H1 (cell line): ENCODE data around the gene IL31RA. TPM values are rescaled to one million over a fixed set of nuclear protein-coding genes. Genes with fewer than 3 reads are reported as not detected.

Source experiments
- CTCF ChIA-PET: fragments of 300-600 bp; sonication (Branson Sonifier 250); formaldehyde crosslinking; loops from one replicate; lab custom pipeline; 2021; ENCODE audit not compliant: partially characterized antibody; lab: Charles Lee
- POLR2A ChIA-PET: fragments of 300-600 bp; sonication (Branson Sonifier 250); formaldehyde crosslinking; loops from one replicate; lab custom pipeline; 2021; ENCODE audit warnings: inconsistent platforms; ENCODE audit not compliant: partially characterized antibody; lab: Charles Lee
- DNase-seq, 2 experiments: peaks; one replicate each; pipeline versions ENCODE4 v3.0.0 to v3.0.0-alpha.2; 2010 to 2022; ENCODE audit warnings: low spot score in 2 of 2, low read depth in 1 of 2, mixed read lengths in 1 of 2
- FAIRE-seq: peaks from 2 replicates; lab custom pipeline; 2011; peaks lifted over from hg19 to GRCh38; lab: Jason Lieb, UNC
- H2AFZ ChIP-seq: 2 replicates; pipeline ENCODE4 v1.8.1; 2012; ENCODE audit warnings: low read length, inconsistent platforms
- H2AK5ac ChIP-seq: 2 replicates; pipeline ENCODE4 v1.6.1; 2013; ENCODE audit warnings: low read depth, low read length
- H2BK120ac ChIP-seq: replicated peaks from 2 replicates; pipeline ENCODE3; 2013; ENCODE audit warnings: low read depth, low read length, inconsistent platforms
- H2BK12ac ChIP-seq: 2 replicates; pipeline ENCODE4 v1.6.1; 2013; ENCODE audit warnings: low read depth, low read length
- H2BK15ac ChIP-seq: 2 replicates; pipeline ENCODE4 v1.6.1; 2013; ENCODE audit warnings: low read length
- H2BK20ac ChIP-seq: 2 replicates; pipeline ENCODE4 v1.6.1; 2013; ENCODE audit warnings: low read length
- H2BK5ac ChIP-seq: 2 replicates; pipeline ENCODE4 v1.6.1; 2013; ENCODE audit warnings: low read depth, low read length
- H3K14ac ChIP-seq: 2 replicates; pipeline ENCODE4 v1.6.1; 2013; ENCODE audit warnings: inconsistent platforms; ENCODE audit not compliant: insufficient read length
- H3K18ac ChIP-seq: 2 replicates; pipeline ENCODE4 v1.6.1; 2013; ENCODE audit warnings: low read length; ENCODE audit errors: extremely low read depth
- H3K23ac ChIP-seq: 2 replicates; pipeline ENCODE4 v1.6.1; 2013; ENCODE audit warnings: inconsistent platforms; ENCODE audit not compliant: insufficient read length
- H3K23me2 ChIP-seq: 2 replicates; pipeline ENCODE4 v1.6.1; 2013; ENCODE audit warnings: low read depth, low read length
- H3K27ac ChIP-seq: 2 replicates; pipeline ENCODE4 v1.6.1; 2011; ENCODE audit warnings: low read depth, low read length, inconsistent platforms
- H3K27me3 ChIP-seq, 4 experiments: replicated peaks in 1 of 4; 1 replicate in 1 of 4; 2 replicates in 3 of 4; pipeline versions ENCODE4 v1.6.1 to v1.8.1; 2011 to 2013; ENCODE audit warnings: low read length in 3 of 4, mild to moderate bottlenecking in 3 of 4, inconsistent platforms in 2 of 4, mixed read lengths in 2 of 4, moderate library complexity in 1 of 4; ENCODE audit not compliant: control insufficient read depth in 3 of 4, insufficient read depth in 3 of 4; ENCODE audit errors: extremely low read depth in 1 of 4
- H3K36me3 ChIP-seq, 4 experiments: 2 replicates each; pipeline versions ENCODE4 v1.6.1 to v1.8.1; 2011 to 2013; ENCODE audit warnings: mild to moderate bottlenecking in 4 of 4, low read length in 3 of 4, moderate library complexity in 2 of 4, control low read depth in 1 of 4, inconsistent platforms in 1 of 4; ENCODE audit not compliant: insufficient read depth in 4 of 4, control insufficient read depth in 2 of 4
- H3K4ac ChIP-seq: replicated peaks from 2 replicates; pipeline ENCODE3; 2013; ENCODE audit warnings: low read length, low read depth, mixed read lengths, inconsistent platforms; ENCODE audit not compliant: insufficient read length
- H3K4me1 ChIP-seq, 4 experiments: replicated peaks in 1 of 4; 1 replicate in 1 of 4; 2 replicates in 3 of 4; pipeline versions ENCODE4 v1.6.1 to v1.8.1; 2011 to 2013; ENCODE audit warnings: low read length in 3 of 4, inconsistent platforms in 2 of 4, mixed read lengths in 1 of 4; ENCODE audit not compliant: insufficient read depth in 4 of 4, control insufficient read depth in 3 of 4
- H3K4me2 ChIP-seq, 2 experiments: 2 replicates each; pipeline versions ENCODE4 v1.6.1 to v1.8.1; 2011 to 2013; ENCODE audit warnings: low read depth in 2 of 2, low read length in 2 of 2, control low read depth in 1 of 2, inconsistent platforms in 1 of 2, mild to moderate bottlenecking in 1 of 2; ENCODE audit not compliant: insufficient read depth in 1 of 2
- H3K4me3 ChIP-seq, 4 experiments: fragments of 200-600, 300-600 bp in 1 of 4; sonication (generic), shearing (Covaris generic), sonication (Bioruptor Twin) in 1 of 4; 2 replicates each; pipeline versions ENCODE4 v1.5.1 to v1.8.1; 2011 to 2016; ENCODE audit warnings: low read length in 4 of 4, low read depth in 3 of 4, control low read depth in 2 of 4, inconsistent platforms in 2 of 4, mild to moderate bottlenecking in 2 of 4, mixed read lengths in 1 of 4, moderate library complexity in 1 of 4; ENCODE audit not compliant: insufficient read depth in 2 of 4; ENCODE audit errors: extremely low read depth in 1 of 4
- H3K56ac ChIP-seq: replicated peaks from 2 replicates; pipeline ENCODE3; 2013; ENCODE audit warnings: low read depth, mild to moderate bottlenecking, mixed read lengths, low read length, inconsistent platforms; ENCODE audit not compliant: insufficient read length
- H3K79me1 ChIP-seq: 2 replicates; pipeline ENCODE4 v1.6.1; 2013; ENCODE audit warnings: low read depth, low read length, control low read depth
- H3K79me2 ChIP-seq, 2 experiments: 2 replicates each; pipeline versions ENCODE4 v1.6.1 to v1.8.1; 2012 to 2013; ENCODE audit warnings: low read length in 2 of 2, mild to moderate bottlenecking in 2 of 2, inconsistent platforms in 1 of 2; ENCODE audit not compliant: insufficient read depth in 2 of 2, control insufficient read depth in 1 of 2
- H3K9ac ChIP-seq, 4 experiments: replicated peaks in 1 of 4; 1 replicate in 1 of 4; 2 replicates in 3 of 4; pipeline versions ENCODE4 v1.6.1 to v1.8.1; 2011 to 2013; ENCODE audit warnings: low read depth in 3 of 4, low read length in 3 of 4, control low read depth in 2 of 4, mild to moderate bottlenecking in 2 of 4, moderate library complexity in 2 of 4, inconsistent platforms in 1 of 4; ENCODE audit errors: extremely low read depth in 1 of 4
- H3K9me3 ChIP-seq, 2 experiments: 2 replicates each; pipeline versions ENCODE4 v1.6.1 to v1.8.1; 2012 to 2013; ENCODE audit warnings: mild to moderate bottlenecking in 2 of 2, moderate library complexity in 2 of 2, control low read depth in 1 of 2, inconsistent platforms in 1 of 2, low read depth in 1 of 2, low read length in 1 of 2, mixed read lengths in 1 of 2; ENCODE audit not compliant: insufficient read depth in 2 of 2
- H4K20me1 ChIP-seq, 2 experiments: replicated peaks in 1 of 2; 2 replicates each; pipeline versions ENCODE3 to v1.8.1; 2011 to 2013; ENCODE audit warnings: inconsistent platforms in 2 of 2, low read length in 2 of 2, mild to moderate bottlenecking in 1 of 2; ENCODE audit not compliant: insufficient read depth in 2 of 2, control insufficient read depth in 1 of 2
- H4K5ac ChIP-seq: 2 replicates; pipeline ENCODE4 v1.6.1; 2013; ENCODE audit warnings: low read length, low read depth, mixed read lengths, inconsistent platforms; ENCODE audit not compliant: insufficient read length
- H4K8ac ChIP-seq: 2 replicates; pipeline ENCODE4 v1.8.0; 2013; ENCODE audit warnings: mild to moderate bottlenecking, moderate library complexity, low read length, inconsistent platforms; ENCODE audit not compliant: insufficient read depth; ENCODE audit errors: extremely low read depth
- H4K91ac ChIP-seq: replicated peaks from 2 replicates; pipeline ENCODE3; 2013; ENCODE audit warnings: low read length, mixed read lengths, inconsistent platforms; ENCODE audit not compliant: insufficient read length
- ASH2L ChIP-seq: fragments of 200-600, 300-600 bp; sonication (generic); IDR thresholded peaks from one replicate; pipeline ENCODE4 v1.7.1; 2017; ENCODE audit warnings: low read length
- HDAC6 ChIP-seq: IDR thresholded peaks from one replicate; pipeline ENCODE4 v1.7.1; 2012; ENCODE audit warnings: low read depth, mild to moderate bottlenecking, inconsistent platforms, low read length, moderate library complexity
- NRF1 ChIP-seq: IDR thresholded peaks from 2 replicates; pipeline ENCODE4 v1.6.1; 2011; ENCODE audit warnings: mild to moderate bottlenecking, low read depth, low read length, improper control_type of control experiment
- RAD21 ChIP-seq, 2 experiments: IDR thresholded peaks in 1 of 2; conservative IDR thresholded peaks in 1 of 2; 2 replicates each; pipeline ENCODE4 v1.6.1; 2011; ENCODE audit warnings: low read depth in 2 of 2, low read length in 2 of 2, improper control_type of control experiment in 1 of 2, inconsistent platforms in 1 of 2, mild to moderate bottlenecking in 1 of 2, moderate library complexity in 1 of 2
- RFX5 ChIP-seq: IDR thresholded peaks from 2 replicates; pipeline ENCODE4 v1.6.1; 2011; ENCODE audit warnings: low read depth, low read length, improper control_type of control experiment, borderline replicate concordance
- RXRA ChIP-seq: IDR thresholded peaks from 2 replicates; pipeline ENCODE4 v1.6.1; 2011; ENCODE audit warnings: low read depth, mild to moderate bottlenecking, low read length, moderate library complexity; ENCODE audit not compliant: insufficient read depth
- SIN3A ChIP-seq, 2 experiments: IDR thresholded peaks in 1 of 2; conservative IDR thresholded peaks in 1 of 2; 2 replicates each; pipeline ENCODE4 v1.6.1; 2011 to 2012; ENCODE audit warnings: low read length in 2 of 2, improper control_type of control experiment in 1 of 2, low read depth in 1 of 2, mild to moderate bottlenecking in 1 of 2
- SIX5 ChIP-seq: IDR thresholded peaks from 2 replicates; pipeline ENCODE4 v1.6.1; 2011; ENCODE audit warnings: mild to moderate bottlenecking, low read depth, low read length
- WGBS, 2 experiments: shearing (Covaris generic) in 1 of 2; methylation state at CpG; one replicate each; pipeline versions ENCODE4 v1.1.6 to v1.1.7; 2013 to 2015; ENCODE audit warnings: low lambda C conversion rate in 2 of 2, mixed read lengths in 2 of 2, inconsistent platforms in 1 of 2, low coverage in 1 of 2, missing lambda C conversion rate in 1 of 2; ENCODE audit not compliant: insufficient replicate concordance in 2 of 2, insufficient coverage in 1 of 2, insufficient read length in 1 of 2; ENCODE audit errors: extremely low coverage in 1 of 2, missing lambda C conversion rate in 1 of 2; 5-methylcytosine and 5-hydroxymethylcytosine counted together
- long read RNA-seq, 2 experiments: library from RNA in 1 of 2; library from capped mRNA in 1 of 2; stranded (forward); transcript quantifications; one replicate each; pipeline ENCODE4 v2.0.0, GENCODE V29; 2021; ENCODE audit warnings: inconsistent platforms in 1 of 2
- polyA minus RNA-seq, 3 experiments: library from RNA; depleted of rRNA, polyadenylated mRNA; stranded (reverse); fragments of >200 nt; gene quantifications; 1 replicate in 2 of 3; 2 replicates in 1 of 3; pipeline ENCODE4 v1.2.3, GENCODE V29; 2011
- polyA plus RNA-seq, 7 experiments: library from polyadenylated mRNA; depleted of rRNA in 3 of 7; stranded (reverse) in 5 of 7; unstranded in 2 of 7; fragments of >200 nt in 5 of 7; fragments of 200-250 nt in 2 of 7; gene quantifications; 1 replicate in 5 of 7; 2 replicates in 1 of 7; 4 replicates in 1 of 7; pipeline versions ENCODE4 v1.2.1 to v1.2.3, GENCODE V29; 2011 to 2013; ENCODE audit warnings: missing spikeins in 2 of 7, mixed read lengths in 2 of 7
- total RNA-seq: library from RNA; stranded (reverse); fragmentation: NEBNext Ultra II Directional; extraction: Animal tissue kit (Norgen Biotek cat#: 25700); gene quantifications from 2 replicates; pipeline ENCODE4 v1.2.1, GENCODE V29; 2021
- TF ChIP-seq, protein P1 (sequence below): IDR thresholded peaks from 2 replicates; pipeline ENCODE4 v1.6.1; 2011; ENCODE audit warnings: low read depth, mild to moderate bottlenecking, low read length; ENCODE audit not compliant: insufficient read depth

IL31RA gene
- total RNA-seq, result not detected in 2 replicates
- polyA plus RNA-seq (2011; rRNA removed), result not detected in 2 replicates
- not detected for polyA plus RNA-seq (2011; cell fraction: cytosol; rRNA removed)
- polyA plus RNA-seq (2011; cell fraction: nucleus; rRNA removed), result not detected
- polyA plus RNA-seq (2012, experiment 1 of 2), result 0.09 TPM in 1 of 4 replicates, not detected in the others
- not detected for polyA plus RNA-seq (2012, experiment 2 of 2)
- polyA plus RNA-seq (2013, experiment 1 of 2), result 0.02 TPM
- not detected for polyA plus RNA-seq (2013, experiment 2 of 2)
- polyA minus RNA-seq (2011; rRNA and poly(A)+ RNA removed), result not detected in 2 replicates
- polyA minus RNA-seq (2011; cell fraction: cytosol; rRNA and poly(A)+ RNA removed), result not detected
- not detected for polyA minus RNA-seq (2011; cell fraction: nucleus; rRNA and poly(A)+ RNA removed)
- long read RNA-seq, experiment 1, result 0 reads
- long read RNA-seq, experiment 2, result 0 reads

DNA sequence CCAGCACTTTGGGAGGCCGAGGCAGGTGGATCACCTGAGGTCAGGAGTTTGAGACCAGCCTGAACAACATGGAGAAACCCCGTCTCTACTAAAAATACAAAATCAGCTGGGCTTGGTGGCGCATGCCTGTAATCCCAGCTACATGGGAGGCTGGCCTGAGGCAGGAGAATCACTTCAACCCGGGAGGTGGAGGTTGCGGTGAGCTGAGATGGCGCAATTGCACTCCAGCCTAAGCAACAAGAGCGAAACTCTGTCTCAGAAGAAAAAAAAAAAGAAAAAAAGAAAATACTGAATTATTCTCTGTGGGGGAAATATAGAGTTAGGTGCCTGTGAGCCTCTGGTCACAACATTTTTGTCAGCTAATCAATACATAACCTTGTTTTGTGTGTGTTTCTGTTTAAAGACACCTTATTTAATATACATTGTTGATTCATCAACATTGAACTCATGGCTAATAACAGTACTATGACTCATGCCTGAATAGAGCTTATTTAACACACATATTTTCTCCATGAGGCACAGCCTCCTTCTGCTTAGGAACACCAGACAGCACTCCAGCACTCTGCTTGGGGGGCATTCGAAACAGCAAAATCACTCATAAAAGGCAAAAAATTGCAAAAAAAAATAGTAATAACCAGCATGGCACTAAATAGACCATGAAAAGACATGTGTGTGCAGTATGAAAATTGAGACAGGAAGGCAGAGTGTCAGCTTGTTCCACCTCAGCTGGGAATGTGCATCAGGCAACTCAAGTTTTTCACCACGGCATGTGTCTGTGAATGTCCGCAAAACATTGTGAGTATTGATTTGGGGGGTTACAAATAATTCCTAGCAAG is at the start of gene IL31RA:
Gene IL31RA (plus strand): TSS at position 519 of the 836 bp plus-strand sequence. CDS start 214 bp downstream, at position 733.
- no peaks in the 10 kb centered on the region for H4K20me1 ChIP-seq
- H3K9me3 ChIP-seq, result no peaks in the 10 kb centered on the region
- no peak for FAIRE-seq
- no peak within 1 kb of the TSS for H3K27ac ChIP-seq
- no peak within 1 kb of the TSS for H3K4me2 ChIP-seq
- H3K79me2 ChIP-seq, result no peaks in the 10 kb centered on the region
- ChIA-PET CTCF (interaction anchor here (0.9 kb wide), 1 partner anchor 14 kb away, joined by 3 read pairs; no protein-coding TSS in a partner anchor), POLR2A (no interaction called here)
- no peak within 1 kb of the TSS for H3K23ac ChIP-seq
- no peak within 1 kb of the TSS for H2BK5ac ChIP-seq
- no peak within 1 kb of the TSS for H3K18ac ChIP-seq
- H2BK20ac ChIP-seq, result no peak within 1 kb of the TSS
- H3K79me1 ChIP-seq, result no peaks in the 10 kb centered on the region
- H3K56ac ChIP-seq, result no peak within 1 kb of the TSS
- H4K5ac ChIP-seq, result no peak within 1 kb of the TSS
- no peaks in the 10 kb centered on the region for H3K23me2 ChIP-seq
- WGBS, 2 experiments, result 97% methylated on average over 9 of the region's 10 CpGs; no CpG with 5 or more reads in 1 of the 2 experiments
- H3K27me3 ChIP-seq, result no peaks in the 10 kb centered on the region
- H2AFZ ChIP-seq, result no peak within 1 kb of the TSS
- no peak within 1 kb of the TSS for H3K4ac ChIP-seq
- H4K8ac ChIP-seq, result no peak within 1 kb of the TSS
- H2BK12ac ChIP-seq, result no peak within 1 kb of the TSS
- no peak within 1 kb of the TSS for H3K14ac ChIP-seq
- H3K36me3 ChIP-seq, result no peaks in the 10 kb centered on the region
- no peak within 1 kb of the TSS for H2BK120ac ChIP-seq
- H3K4me1 ChIP-seq, result no peaks in the 10 kb centered on the region
- no peak for DNase-seq
- H4K91ac ChIP-seq, result no peak within 1 kb of the TSS
- H3K4me3 ChIP-seq, result no peak within 1 kb of the TSS
- H3K9ac ChIP-seq, result no peak within 1 kb of the TSS
- no peak within 1 kb of the TSS for H2BK15ac ChIP-seq
- TF ChIP-seq NRF1, result no peak
- TF ChIP-seq RAD21 (IDR thresholded peaks at IDR 0.05 in 1 of 2, conservative IDR thresholded peaks at IDR 0.05 in 1 of 2; ENCODE audit: low read depth in 2 of 2, low read length in 2 of 2), result no peak
- TF ChIP-seq RFX5, result no peak
- TF ChIP-seq ASH2L, result no peak
- TF ChIP-seq HDAC6, result no peak
- TF ChIP-seq, protein P1, sequence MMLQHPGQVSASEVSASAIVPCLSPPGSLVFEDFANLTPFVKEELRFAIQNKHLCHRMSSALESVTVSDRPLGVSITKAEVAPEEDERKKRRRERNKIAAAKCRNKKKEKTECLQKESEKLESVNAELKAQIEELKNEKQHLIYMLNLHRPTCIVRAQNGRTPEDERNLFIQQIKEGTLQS, result no peak
- no peak for TF ChIP-seq SIN3A (conservative IDR thresholded peaks at IDR 0.05 in 1 of 2, IDR thresholded peaks at IDR 0.05 in 1 of 2; ENCODE audit: low read depth in 1 of 2, low read length in 2 of 2)
- TF ChIP-seq RXRA, result no peak
- no peak for TF ChIP-seq SIX5
- TF ChIP-seq, all 59 proteins: peak for 0
- H2AK5ac ChIP-seq, result no peak within 1 kb of the TSS
